B cell (primary cell): ENCODE data around the gene YARS1. TPM values are rescaled to one million over a fixed set of nuclear protein-coding genes. Genes with fewer than 3 reads are reported as not detected.

Source experiments
- ATAC-seq: fragments of 200-7000 bp; cut with Tn5 transposase; one replicate; pipeline ENCODE4 v1.10.0; 2021; ENCODE audit warnings: low read depth, mild to moderate bottlenecking, moderate number of reproducible peaks, moderate library complexity
- CTCF ChIA-PET: fragments of 350-600 bp; sonication (Branson Sonifier 250); formaldehyde crosslinking; loops from one replicate; lab custom pipeline; 2021; ENCODE audit warnings: antibody characterized with exemption, inconsistent platforms; lab: Charles Lee
- POLR2A ChIA-PET: fragments of 350-600 bp; sonication (Branson Sonifier 250); formaldehyde crosslinking; loops from one replicate; lab custom pipeline; 2021; ENCODE audit warnings: antibody characterized with exemption; lab: Charles Lee
- DNase-seq: peaks from one replicate; pipeline ENCODE4 v3.0.0; 2013
- H2AFZ ChIP-seq: 2 replicates; pipeline ENCODE4 v1.6.1; 2012; ENCODE audit warnings: mild to moderate bottlenecking, low read depth, low read length; ENCODE audit not compliant: insufficient read depth, poor library complexity, severe bottlenecking
- H3K27ac ChIP-seq, 2 donors: 1 replicate in 1 of 2; 2 replicates in 1 of 2; pipeline ENCODE4 v1.5.1; 2012 to 2013; ENCODE audit warnings: low read length in 2 of 2, mild to moderate bottlenecking in 2 of 2, moderate library complexity in 1 of 2
- H3K27me3 ChIP-seq, 4 experiments: fragments of 200-600 bp in 1 of 4; sonication (generic) in 1 of 4; replicated peaks in 1 of 4; 1 replicate in 2 of 4; 2 replicates in 2 of 4; pipeline versions ENCODE4 v1.6.1 to v1.7.0; 2013 to 2016; ENCODE audit warnings: low read length in 3 of 4, mild to moderate bottlenecking in 2 of 4, mixed read lengths in 1 of 4, moderate library complexity in 1 of 4; ENCODE audit not compliant: insufficient read depth in 4 of 4, control insufficient read depth in 3 of 4; ENCODE audit errors: control extremely low read depth in 1 of 4
- H3K36me3 ChIP-seq, 2 experiments: replicated peaks in 1 of 2; 1 replicate in 1 of 2; 2 replicates in 1 of 2; pipeline versions ENCODE4 v1.6.1 to v1.7.1; 2013; ENCODE audit warnings: low read length in 1 of 2; ENCODE audit not compliant: insufficient read depth in 2 of 2, control insufficient read depth in 1 of 2; ENCODE audit errors: control extremely low read depth in 1 of 2, extremely low read depth in 1 of 2
- H3K4me1 ChIP-seq, 2 donors: fragments of 200-600 bp in 1 of 2; sonication (generic) in 1 of 2; 1 replicate in 1 of 2; 2 replicates in 1 of 2; pipeline versions ENCODE4 v1.5.1 to v1.6.1; 2013 to 2017; ENCODE audit warnings: low read length in 2 of 2; ENCODE audit not compliant: control insufficient read depth in 2 of 2, insufficient read depth in 2 of 2
- H3K4me2 ChIP-seq: replicated peaks from 2 replicates; pipeline ENCODE3; 2012; ENCODE audit warnings: mild to moderate bottlenecking, low read depth, low read length; ENCODE audit not compliant: poor library complexity, severe bottlenecking
- H3K4me3 ChIP-seq, 5 experiments: fragments of 200-600 bp in 1 of 5; sonication (generic) in 1 of 5; 1 replicate in 3 of 5; 2 replicates in 2 of 5; pipeline versions ENCODE4 v1.5.1 to v1.7.0; 2011 to 2016; ENCODE audit warnings: low read length in 4 of 5, mild to moderate bottlenecking in 4 of 5, low read depth in 2 of 5, control low read depth in 1 of 5, moderate library complexity in 1 of 5; ENCODE audit not compliant: insufficient read depth in 1 of 5; ENCODE audit errors: control extremely low read depth in 1 of 5, extremely low read depth in 1 of 5
- H3K79me2 ChIP-seq: fragments of 200-600 bp; sonication (generic); one replicate; pipeline ENCODE4 v1.6.0; 2016; ENCODE audit warnings: low read length; ENCODE audit not compliant: control insufficient read depth, insufficient read depth
- H3K9ac ChIP-seq: fragments of 200-600 bp; sonication (generic); 2 replicates; pipeline ENCODE4 v1.6.1; 2017; ENCODE audit warnings: mild to moderate bottlenecking, low read length, moderate library complexity
- H3K9me3 ChIP-seq, 3 donors: one replicate each; pipeline versions ENCODE4 v1.6.1 to v1.7.1; 2013; ENCODE audit warnings: low read length in 2 of 3; ENCODE audit not compliant: control insufficient read depth in 2 of 3, insufficient read depth in 1 of 3; ENCODE audit errors: control extremely low read depth in 1 of 3
- H4K20me1 ChIP-seq: 2 replicates; pipeline ENCODE4 v1.6.0; 2012; ENCODE audit warnings: mild to moderate bottlenecking, low read length; ENCODE audit not compliant: insufficient read depth, control insufficient read depth, poor library complexity, severe bottlenecking
- H3K27ac Mint-ChIP-seq: one replicate; pipeline ENCODE4 v1.8.0; 2021; ENCODE audit warnings: mixed read lengths
- H3K27me3 Mint-ChIP-seq: one replicate; pipeline ENCODE4 v1.8.0; 2021; ENCODE audit warnings: mixed read lengths
- H3K4me1 Mint-ChIP-seq: one replicate; pipeline ENCODE4 v1.8.0; 2021; ENCODE audit warnings: mixed read lengths
- H3K4me3 Mint-ChIP-seq: one replicate; pipeline ENCODE4 v1.8.0; 2021; ENCODE audit warnings: mixed read lengths
- H3K9me3 Mint-ChIP-seq: one replicate; pipeline ENCODE4 v1.8.0; 2022; ENCODE audit warnings: mixed read lengths; ENCODE audit not compliant: insufficient read depth
- EZH2 ChIP-seq: IDR thresholded peaks from 2 replicates; pipeline ENCODE4 v1.6.1; 2012; ENCODE audit warnings: borderline replicate concordance, low read depth, mild to moderate bottlenecking, moderate library complexity, low read length; ENCODE audit not compliant: insufficient read depth, poor library complexity, severe bottlenecking
- WGBS: methylation state at CpG from one replicate; pipeline ENCODE4 v1.1.5; 2013; ENCODE audit warnings: missing lambda C conversion rate; ENCODE audit not compliant: insufficient coverage; 5-methylcytosine and 5-hydroxymethylcytosine counted together
- intact Hi-C: fragments of 100-400 bp; cut with micrococcal nuclease; formaldehyde crosslinking; loops from one replicate; pipeline ENCODE4 v1.10.0; 2022
- polyA plus RNA-seq: library from polyadenylated mRNA; depleted of rRNA; stranded (reverse); fragments of >200 nt; gene quantifications from 2 replicates; pipeline ENCODE4 v1.2.3, GENCODE V29; 2012
- total RNA-seq, 2 donors: library from RNA; stranded (reverse); fragments of 120-200 nt in 1 of 2; gene quantifications; 1 replicate in 1 of 2; 2 replicates in 1 of 2; pipeline versions ENCODE4 v1.2.3 to v1.2.4, GENCODE V29; 2013 to 2022
- TF ChIP-seq, protein P1 (sequence below): fragments of 200-600 bp; IDR thresholded peaks from one replicate; pipeline ENCODE4 v1.8.0; 2022; ENCODE audit warnings: antibody characterized with exemption, mild to moderate bottlenecking

Gene YARS1
- total and polyA plus RNA-seq, 2 donors (not counting 1 experiment from before 2014, with no cell fraction given): 33.0 to 73.2 TPM

DNA sequence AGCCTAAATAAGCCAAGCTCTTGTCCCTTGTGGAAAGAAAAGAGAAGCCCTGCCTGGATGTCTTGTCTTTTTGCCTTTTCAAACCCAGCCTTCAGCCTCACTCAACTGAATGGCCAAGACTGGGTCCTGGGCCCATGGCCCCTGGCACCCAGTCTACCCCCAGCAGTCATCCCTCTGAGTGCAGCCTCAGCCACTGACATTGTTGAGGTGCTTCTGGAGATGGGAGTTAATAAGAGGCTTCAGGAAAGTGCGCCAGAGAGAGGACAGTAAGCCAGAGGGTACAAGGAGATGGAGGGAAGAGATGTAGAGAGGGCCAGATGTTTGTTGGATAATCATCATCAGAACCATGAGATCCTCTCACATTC, 46.7 kb upstream of the YARS1 start:
- no peak overlapping the region for H3K4me2 ChIP-seq
- ChIA-PET POLR2A (no interaction called here), CTCF (interaction anchor here (0.8 to 1.3 kb wide), 3 partner anchors 8 to 230 kb away, joined by 3 to 5 read pairs (median 4); no protein-coding TSS in a partner anchor)
- no peaks in the 10 kb centered on the region for H3K27me3 ChIP-seq
- no peak for DNase-seq
- no CpG with 5 or more reads among the region's 1 CpG for WGBS
- Mint-ChIP-seq H3K9me3 (no peaks in the 10 kb centered on the region), H3K4me3 (no peak overlapping the region), H3K27me3 (no peaks in the 10 kb centered on the region), H3K4me1 (no peaks in the 10 kb centered on the region), H3K27ac (no peak overlapping the region)
- H3K9ac ChIP-seq: no peak overlapping the region
- ATAC-seq: no peak
- H3K27ac ChIP-seq: no peak overlapping the region
- peaks cover 6 to 21% of the 10 kb centered on the region in 2 experiments for H3K36me3 ChIP-seq
- TF ChIP-seq, protein P1, sequence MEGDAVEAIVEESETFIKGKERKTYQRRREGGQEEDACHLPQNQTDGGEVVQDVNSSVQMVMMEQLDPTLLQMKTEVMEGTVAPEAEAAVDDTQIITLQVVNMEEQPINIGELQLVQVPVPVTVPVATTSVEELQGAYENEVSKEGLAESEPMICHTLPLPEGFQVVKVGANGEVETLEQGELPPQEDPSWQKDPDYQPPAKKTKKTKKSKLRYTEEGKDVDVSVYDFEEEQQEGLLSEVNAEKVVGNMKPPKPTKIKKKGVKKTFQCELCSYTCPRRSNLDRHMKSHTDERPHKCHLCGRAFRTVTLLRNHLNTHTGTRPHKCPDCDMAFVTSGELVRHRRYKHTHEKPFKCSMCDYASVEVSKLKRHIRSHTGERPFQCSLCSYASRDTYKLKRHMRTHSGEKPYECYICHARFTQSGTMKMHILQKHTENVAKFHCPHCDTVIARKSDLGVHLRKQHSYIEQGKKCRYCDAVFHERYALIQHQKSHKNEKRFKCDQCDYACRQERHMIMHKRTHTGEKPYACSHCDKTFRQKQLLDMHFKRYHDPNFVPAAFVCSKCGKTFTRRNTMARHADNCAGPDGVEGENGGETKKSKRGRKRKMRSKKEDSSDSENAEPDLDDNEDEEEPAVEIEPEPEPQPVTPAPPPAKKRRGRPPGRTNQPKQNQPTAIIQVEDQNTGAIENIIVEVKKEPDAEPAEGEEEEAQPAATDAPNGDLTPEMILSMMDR: no peak
- no peak for TF ChIP-seq EZH2
- no peak overlapping the region for H2AFZ ChIP-seq
- no peaks in the 10 kb centered on the region for H3K9me3 ChIP-seq
- H3K4me1 ChIP-seq: no peaks in the 10 kb centered on the region
- no peaks in the 10 kb centered on the region for H3K79me2 ChIP-seq
- H3K4me3 ChIP-seq: no peak overlapping the region
- no peaks in the 10 kb centered on the region for H4K20me1 ChIP-seq
- intact Hi-C loops: no loop called here

DNA sequence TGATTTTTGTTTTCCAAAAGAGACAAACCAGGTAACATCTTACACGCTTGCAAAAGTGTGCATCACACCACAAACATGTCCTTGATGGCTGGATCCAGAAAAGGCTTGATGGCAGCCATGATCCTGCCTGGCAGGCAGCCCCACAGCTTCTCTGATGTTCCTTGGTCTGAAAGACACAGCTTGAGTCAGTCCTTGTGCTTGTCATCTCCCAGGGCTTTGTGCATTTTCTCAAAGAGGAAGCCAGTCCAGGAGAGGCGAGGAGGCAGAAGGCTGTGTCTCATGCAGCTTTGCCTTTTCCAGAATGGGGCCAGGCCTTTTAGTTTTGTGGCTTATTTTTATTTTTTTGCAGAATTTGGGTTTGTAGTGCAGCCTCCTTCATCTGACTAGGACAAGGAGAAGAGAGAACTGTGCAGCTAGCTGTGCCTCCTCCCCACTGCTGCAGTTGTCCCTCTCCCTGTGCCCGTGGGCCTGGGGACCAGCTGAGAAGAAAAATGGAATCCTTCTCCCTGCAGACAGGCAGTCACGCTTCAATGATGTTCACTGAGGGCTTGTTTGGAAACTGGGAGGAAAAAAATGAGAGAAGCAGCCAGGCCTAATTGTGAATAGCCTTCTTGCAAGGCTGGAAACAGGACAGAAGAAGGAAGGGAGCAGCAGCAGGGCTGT, 46.2 kb upstream of the YARS1 start:
- 100% methylated on average over 3 of the region's 4 CpGs for WGBS
- no peaks in the 10 kb centered on the region for H3K4me1 Mint-ChIP-seq
- POLR2A ChIA-PET: no interaction called here

More for the DNA sequence above, 46.2 kb upstream of the YARS1 start:
- DNase-seq: no peak
- H3K4me1 ChIP-seq: no peaks in the 10 kb centered on the region
- ATAC-seq: no peak
- no peak overlapping the region for H3K27ac Mint-ChIP-seq
- no peak overlapping the region for H3K9ac ChIP-seq
- H2AFZ ChIP-seq: no peak overlapping the region
- H4K20me1 ChIP-seq: no peaks in the 10 kb centered on the region
- H3K27me3 Mint-ChIP-seq: no peaks in the 10 kb centered on the region
- H3K4me3 Mint-ChIP-seq: no peak overlapping the region
- no peaks in the 10 kb centered on the region for H3K9me3 ChIP-seq
- no peak overlapping the region for H3K27ac ChIP-seq
- H3K4me3 ChIP-seq: no peak overlapping the region
- TF ChIP-seq EZH2: no peak
- TF ChIP-seq, protein P1: no peak
- H3K4me2 ChIP-seq: no peak overlapping the region
- no peaks in the 10 kb centered on the region for H3K9me3 Mint-ChIP-seq
- intact Hi-C loops: no loop called here
- H3K79me2 ChIP-seq: no peaks in the 10 kb centered on the region
- peaks cover 6 to 26% of the 10 kb centered on the region in 2 experiments for H3K36me3 ChIP-seq
- H3K27me3 ChIP-seq: no peaks in the 10 kb centered on the region
- CTCF ChIA-PET: interaction anchor here (0.8 to 1.3 kb wide), 3 partner anchors 9 to 231 kb away, joined by 3 to 5 read pairs (median 4); no protein-coding TSS in a partner anchor
